Endothelial cell of umbilical vein (primary cell): Measurements from ENCODE around the gene PLD1.

ENCODE experiments used
- CTCF ChIP-seq, 2 donors: IDR thresholded peaks; 1 replicate in 1 of 2; 2 replicates in 1 of 2; pipeline ENCODE4 v1.5.1; 2011; ENCODE audit warnings: low read length in 2 of 2, mild to moderate bottlenecking in 2 of 2, moderate library complexity in 2 of 2, control low read depth in 1 of 2, inconsistent platforms in 1 of 2, low read depth in 1 of 2; ENCODE audit not compliant: insufficient read depth in 1 of 2; ENCODE audit errors: extremely low read depth in 1 of 2
- EZH2 ChIP-seq: IDR thresholded peaks from 2 replicates; pipeline ENCODE4 v1.6.1; 2012; ENCODE audit warnings: borderline replicate concordance, low read depth, mild to moderate bottlenecking, moderate library complexity, low read length, inconsistent platforms; ENCODE audit not compliant: severe bottlenecking
- POLR2A ChIP-seq: IDR thresholded peaks from 2 replicates; pipeline ENCODE4 v1.6.1; 2012; ENCODE audit warnings: low read depth, mild to moderate bottlenecking, control low read depth, low read length
- POLR2AphosphoS5 ChIP-seq: IDR thresholded peaks from 2 replicates; pipeline ENCODE4 v1.6.1; 2012; ENCODE audit warnings: low read depth, mild to moderate bottlenecking, control low read depth, low read length, moderate library complexity; ENCODE audit not compliant: insufficient read depth

- TF ChIP-seq CTCF (IDR thresholded peaks at IDR 0.05; ENCODE audit: extremely low read depth in 1 of 2, insufficient read depth in 1 of 2, low read depth in 1 of 2, low read length in 2 of 2) (no peak), POLR2A (no peak), EZH2 (no peak), POLR2AphosphoS5 (no peak)
Observed at GRCh38 chr3:171666516-171666915, 143.8 kb downstream of the PLD1 start.
